ENCODE data around the gene MAPK8IP3.

The MAPK8IP3 gene

DNA sequence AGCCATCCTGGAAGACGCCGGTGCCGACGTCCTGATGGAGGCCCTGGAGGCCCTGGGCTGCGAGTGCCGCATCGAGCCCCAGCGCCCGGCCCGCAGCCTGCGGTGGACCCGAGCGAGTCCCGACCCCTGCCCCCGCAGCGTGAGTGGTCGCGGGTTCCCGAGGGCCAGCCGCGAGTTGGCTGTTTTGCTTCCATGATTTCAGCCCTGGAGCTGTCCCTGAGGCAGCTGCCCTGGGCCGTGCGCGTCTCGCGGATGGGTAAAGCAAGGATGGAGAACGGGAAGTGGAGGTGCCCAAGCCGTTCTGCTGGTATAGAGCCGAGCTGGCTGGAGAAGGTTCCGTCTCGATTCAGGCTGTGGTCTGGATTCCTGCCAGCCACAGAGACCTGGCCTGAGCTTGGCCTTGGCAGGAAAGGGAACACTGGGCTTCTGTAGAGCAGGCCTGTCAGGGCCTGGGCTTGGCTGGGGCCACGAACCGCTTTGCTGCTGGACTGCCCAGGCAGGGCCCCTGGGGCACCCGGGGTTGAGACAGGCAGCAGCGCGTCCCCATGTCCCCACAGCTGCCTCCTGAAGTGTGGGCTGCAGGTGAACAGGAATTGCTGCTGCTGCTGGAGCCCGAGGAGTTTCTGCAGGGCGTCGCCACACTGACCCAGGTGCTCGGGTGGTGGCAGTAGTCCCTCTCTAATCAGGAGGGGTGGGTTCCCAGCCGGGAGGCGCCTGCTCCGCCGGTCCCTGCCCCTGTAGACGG, 67.9 kb downstream of the MAPK8IP3 start:
- DNase-seq (ENCODE audit: low read depth) = no peak

GRCh38 chr16:1774448-1774780, 68.4 kb downstream of the MAPK8IP3 start:
- no peak for DNase-seq (ENCODE audit: low read depth)

GRCh38 chr16:1775006-1775845, 69.2 kb downstream of the MAPK8IP3 start:
- no peak for DNase-seq (ENCODE audit: low read depth)

GRCh38 chr16:1775846-1776671, 70.1 kb downstream of the MAPK8IP3 start:
- DNase-seq (ENCODE audit: low read depth) = no peak

- no peak for DNase-seq (ENCODE audit: low read depth)
These were observed 70.6 kb downstream of the MAPK8IP3 start for GRCh38 chr16:1776672-1776955.

GRCh38 chr16:1776991-1777374, 71.0 kb downstream of the MAPK8IP3 start:
- no peak for DNase-seq (ENCODE audit: low read depth)

GRCh38 chr16:1777375-1778199, 71.6 kb downstream of the MAPK8IP3 start:
- DNase-seq (ENCODE audit: low read depth) = no peak

DNA sequence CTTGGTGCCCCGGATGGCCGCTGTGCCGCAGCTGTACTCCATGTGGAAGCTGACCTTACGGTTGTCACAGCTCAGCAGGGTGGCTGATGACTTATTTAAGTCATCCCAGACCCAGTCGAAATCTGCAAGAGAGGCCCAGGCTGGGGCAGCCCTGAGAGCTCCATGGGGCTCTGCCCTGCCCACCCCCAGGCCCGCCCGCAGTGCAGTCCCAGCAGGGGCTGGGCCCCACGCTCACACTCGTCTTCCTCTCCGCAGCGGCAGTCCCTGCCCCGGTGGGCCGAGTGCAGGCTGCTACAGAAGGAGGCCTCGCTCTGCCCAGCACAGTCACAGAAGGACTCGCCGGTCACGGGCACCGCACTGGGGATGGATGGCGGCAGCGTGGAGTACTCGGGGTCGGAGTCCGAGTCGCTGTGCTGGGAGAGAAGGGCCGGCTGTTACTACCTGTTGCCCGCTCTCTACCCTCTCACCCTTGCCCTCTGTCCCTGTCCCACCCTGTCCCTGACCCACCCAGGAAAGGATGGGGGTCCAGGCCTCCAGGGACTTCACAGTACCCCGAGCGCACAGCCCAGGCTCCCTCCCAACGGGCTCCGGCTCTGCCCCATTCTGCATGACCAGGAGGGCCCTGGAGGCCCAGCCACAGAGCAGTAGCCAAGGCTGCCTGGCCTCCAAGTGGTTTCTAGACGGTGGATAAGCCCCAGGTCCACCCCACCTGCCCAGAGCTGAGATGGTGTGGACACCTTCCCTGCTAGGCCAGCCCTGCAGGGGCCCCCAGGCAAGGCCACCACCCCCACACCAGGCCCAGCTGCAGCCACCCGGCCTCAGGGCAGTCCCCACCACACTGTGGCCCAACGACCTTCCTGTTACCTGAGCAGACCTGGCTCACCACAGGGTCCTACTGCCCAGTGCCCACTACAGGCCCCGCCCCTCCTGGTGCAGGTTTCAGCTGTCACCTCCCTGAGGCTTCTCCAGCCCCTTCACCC, 72.5 kb downstream of the MAPK8IP3 start:
- no peak for DNase-seq (ENCODE audit: low read depth)

GRCh38 chr16:1779234-1779701, 73.3 kb downstream of the MAPK8IP3 start:
- DNase-seq (ENCODE audit: low read depth) = no peak

GRCh38 chr16:1779741-1780676, 74.0 kb downstream of the MAPK8IP3 start:
- DNase-seq (ENCODE audit: low read depth) = no peak

DNA sequence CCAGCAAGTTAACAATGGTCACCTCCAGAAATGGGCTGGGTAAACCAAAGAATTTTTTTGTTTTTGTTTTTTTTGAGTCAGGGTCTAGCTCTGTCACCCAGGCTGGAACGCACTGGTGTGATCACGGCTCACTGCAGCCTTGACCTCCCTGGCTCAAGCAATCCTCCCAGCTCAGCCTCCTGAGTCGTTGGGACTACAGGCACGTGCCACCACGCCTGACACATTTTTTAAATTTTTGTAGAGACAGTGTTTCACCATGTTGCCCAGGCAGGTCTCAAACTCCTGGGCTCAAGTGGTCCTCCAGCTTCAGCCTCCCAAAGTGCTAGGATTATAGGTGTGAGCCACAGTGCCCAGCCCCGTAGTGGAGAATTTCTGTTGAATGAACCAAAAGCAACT, 74.7 kb downstream of the MAPK8IP3 start:
- no peak for DNase-seq (ENCODE audit: low read depth)

GRCh38 chr16:1781254-1781653, 75.3 kb downstream of the MAPK8IP3 start:
- no peak for DNase-seq (ENCODE audit: low read depth)

DNA sequence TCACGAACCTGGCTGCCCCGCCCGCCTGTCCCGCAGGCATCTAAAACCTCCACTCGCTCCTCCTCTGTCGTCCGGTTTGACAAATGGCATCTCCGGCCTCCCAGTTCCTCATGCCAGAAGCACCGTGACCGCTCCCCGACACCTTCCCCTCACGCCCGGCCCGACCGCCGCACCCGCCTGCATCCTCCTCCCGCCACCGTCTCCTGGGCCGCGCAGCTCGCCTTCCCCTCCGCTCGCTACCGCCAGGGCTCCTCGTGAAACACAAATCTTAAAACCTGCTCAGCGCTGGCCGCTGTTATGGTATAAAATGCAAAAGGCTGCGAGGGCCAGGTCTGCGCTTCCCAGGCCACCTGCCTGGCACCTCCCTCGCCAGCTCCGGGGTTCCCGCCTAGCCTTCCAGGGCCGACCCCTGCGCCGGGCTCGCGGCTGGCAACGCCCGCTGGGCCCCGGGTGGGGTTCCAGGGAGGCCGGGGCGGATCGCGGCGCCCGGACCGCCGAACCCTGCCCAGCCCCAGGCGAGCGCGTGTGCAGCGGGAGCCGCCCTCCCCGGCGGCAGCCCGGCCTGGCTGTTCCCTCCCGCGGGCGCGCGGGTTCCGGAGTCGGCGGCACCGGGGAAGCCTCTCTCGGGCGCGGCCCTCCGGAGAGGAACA, 75.9 kb downstream of the MAPK8IP3 start:
- DNase-seq (ENCODE audit: low read depth) = no peak

DNA sequence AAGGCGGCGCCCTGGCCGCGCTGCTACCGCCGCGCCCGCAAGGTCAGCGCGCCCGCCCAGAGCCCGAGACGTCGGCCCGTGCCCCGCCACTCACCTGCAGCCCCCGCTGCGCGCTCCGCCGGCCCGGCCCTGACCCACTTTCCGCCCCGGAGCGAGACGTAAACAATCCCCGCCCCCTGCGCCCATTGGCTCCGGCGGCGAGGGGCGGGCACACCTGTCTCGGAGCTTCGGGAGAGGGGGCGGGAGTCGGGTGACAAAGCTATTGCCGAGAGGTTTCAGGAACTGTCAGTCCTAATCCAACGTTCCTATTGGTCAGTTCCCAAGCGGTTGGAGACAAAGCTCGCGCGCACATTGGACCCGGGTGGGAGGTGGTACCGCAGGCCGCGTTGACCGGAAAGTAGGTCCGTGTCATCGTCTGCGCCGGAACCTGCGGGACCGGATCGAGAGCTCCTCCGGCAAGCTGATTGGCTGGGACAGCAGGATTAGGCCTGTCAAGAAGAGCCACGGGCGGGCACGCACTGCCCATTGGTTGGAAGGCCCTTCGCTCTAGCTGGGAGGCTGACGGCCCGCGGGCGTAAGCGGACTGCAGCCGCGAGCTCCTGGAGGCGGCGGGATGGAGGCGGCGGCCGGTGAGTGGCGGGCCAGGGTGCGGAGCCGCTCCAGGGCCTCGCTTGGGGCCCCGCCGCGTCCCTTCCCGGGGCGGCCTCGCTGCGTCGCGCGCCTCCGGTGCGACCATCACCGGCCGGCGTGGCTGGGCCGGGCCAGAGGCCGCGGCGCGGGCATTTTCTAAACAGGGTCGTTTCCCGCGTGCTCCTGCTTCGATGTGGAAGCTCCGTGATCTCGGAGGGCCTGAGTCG, 76.6 kb downstream of the MAPK8IP3 start, which contains the start of the genes NUBP2 and SPSB3:
TSS of gene NUBP2 (plus strand) at position 553 of the 857 bp plus-strand sequence. CDS start at position 614, 61 bp downstream.
TSS of gene SPSB3 (minus strand) at position 164 of the 857 bp plus-strand sequence. CDS start 1,088 bp downstream, outside the sequence.
- DNase-seq (ENCODE audit: low read depth) = peak; percentile 96

DNA sequence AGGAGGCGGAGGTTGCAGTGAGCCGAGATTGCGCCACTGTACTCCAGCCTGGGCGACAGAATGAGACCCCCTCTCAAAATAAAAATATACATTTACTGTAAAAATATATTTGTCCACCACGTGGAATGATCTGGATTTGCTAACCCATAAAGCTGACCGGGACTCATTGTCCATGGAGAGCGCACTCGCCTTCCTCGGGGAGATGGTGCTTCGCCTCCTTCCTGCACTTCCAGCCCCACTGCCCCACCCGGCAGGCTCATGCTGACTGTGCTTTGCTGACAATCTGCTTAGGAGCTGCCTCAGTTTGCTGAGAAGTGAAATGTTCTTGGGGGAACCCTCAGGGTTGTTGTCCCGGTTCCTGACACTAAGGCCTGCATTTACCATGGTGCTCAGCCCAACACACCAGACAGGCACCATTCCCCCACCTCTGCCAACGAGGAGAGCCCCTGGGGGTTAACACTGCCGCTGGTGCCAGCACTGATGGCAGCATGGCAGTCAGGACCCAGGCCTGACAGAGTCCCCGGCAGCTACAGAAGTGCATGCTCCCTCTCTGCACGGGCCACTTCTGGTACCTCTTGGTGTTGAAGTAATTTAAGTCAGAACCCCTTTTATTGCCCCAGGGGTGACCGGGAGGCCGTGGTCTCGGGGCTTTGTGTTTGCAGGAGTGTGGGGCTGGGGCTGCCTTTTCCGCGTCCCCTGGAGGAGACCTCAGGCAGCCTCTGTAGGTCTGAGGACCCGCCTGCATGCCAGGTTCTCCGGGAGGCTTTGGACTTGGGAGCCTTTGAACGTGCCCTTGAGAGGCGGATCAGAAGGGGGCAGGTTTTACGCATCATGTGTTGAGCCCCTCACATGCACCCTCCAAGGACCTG, 79.2 kb downstream of the MAPK8IP3 start:
- DNase-seq (ENCODE audit: low read depth) = no peak

GRCh38 chr16:1785846-1786170, 79.8 kb downstream of the MAPK8IP3 start:
- DNase-seq (ENCODE audit: low read depth) = no peak
